Stomach (tissue), 9 donors: ENCODE measurements around the gene LDB2. TPM values are rescaled to one million over a fixed set of nuclear protein-coding genes. Genes with fewer than 3 reads are reported as not detected.

Experiments
- DNase-seq, 2 donors: peaks; one replicate each; pipeline versions ENCODE4 v3.0.0 to v3.0.0-alpha.2; 2013 to 2019
- H3K27ac ChIP-seq, 5 donors: fragments of 200-600 bp in 4 of 5; sonication (generic) in 4 of 5; one replicate each; pipeline ENCODE4 v1.5.1; 2013 to 2019; ENCODE audit warnings: mild to moderate bottlenecking in 1 of 5, moderate library complexity in 1 of 5
- H3K27me3 ChIP-seq, 3 donors: fragments of 200-600 bp; sonication (generic); one replicate each; pipeline ENCODE4 v1.5.1; 2017 to 2019; ENCODE audit warnings: mixed run types in 1 of 3
- H3K36me3 ChIP-seq, 4 donors: fragments of 200-600 bp; sonication (generic); 1 replicate in 3 of 4; 2 replicates in 1 of 4; pipeline ENCODE4 v1.5.1; 2016 to 2019
- H3K4me1 ChIP-seq, 4 donors: fragments of 200-600 bp; sonication (generic); one replicate each; pipeline ENCODE4 v1.5.1; 2016 to 2019
- H3K4me3 ChIP-seq, 4 donors: fragments of 200-600 bp; sonication (generic) in 3 of 4; one replicate each; pipeline ENCODE4 v1.5.1; 2016 to 2019; ENCODE audit warnings: mild to moderate bottlenecking in 1 of 4
- H3K9me3 ChIP-seq, 4 donors: fragments of 200-600 bp; sonication (generic); one replicate each; pipeline ENCODE4 v1.5.1; 2016 to 2019
- CTCF ChIP-seq, 7 experiments: fragments of 450-650 bp in 4 of 7; fragments of 200-600 bp in 3 of 7; sonication (generic) in 3 of 7; IDR thresholded peaks; one replicate each; pipeline ENCODE4 v1.5.1; 2016 to 2019; ENCODE audit warnings: antibody characterized with exemption in 7 of 7, control low read depth in 2 of 7, mild to moderate bottlenecking in 1 of 7
- EP300 ChIP-seq: sonication (generic); formaldehyde crosslinking; IDR thresholded peaks from one replicate; pipeline ENCODE4 v1.6.1; 2017; ENCODE audit warnings: antibody characterized with exemption
- POLR2A ChIP-seq, 4 donors: fragments of 450-650 bp; IDR thresholded peaks; one replicate each; pipeline ENCODE4 v1.6.1; 2016; ENCODE audit warnings: antibody characterized with exemption in 4 of 4, control low read depth in 2 of 4, mild to moderate bottlenecking in 1 of 4, moderate library complexity in 1 of 4
- POLR2AphosphoS5 ChIP-seq, 3 donors: sonication (generic); formaldehyde crosslinking; IDR thresholded peaks; one replicate each; pipeline ENCODE4 v1.6.1; 2016; ENCODE audit warnings: antibody characterized with exemption in 3 of 3
- WGBS, 5 donors: extraction: QIAGEN DNeasy Blood & Tissue Kit in 3 of 5; methylation state at CpG; one replicate each; pipeline versions ENCODE4 v1.1.5 to v1.1.7; 2013 to 2018; 5-methylcytosine and 5-hydroxymethylcytosine counted together
- intact Hi-C: fragments of 100-400 bp; cut with DNase I; formaldehyde crosslinking; loops from one replicate; pipeline ENCODE4 v1.15.1; 2023; ENCODE audit warnings: low total_unique reads
- polyA plus RNA-seq, 3 donors: library from polyadenylated mRNA; stranded (reverse); fragments of 200-250 nt; gene quantifications; one replicate each; pipeline ENCODE4 v1.2.3, GENCODE V29; 2013
- total RNA-seq, 5 donors: library from RNA; depleted of rRNA; stranded (reverse); fragments of >200 nt; gene quantifications; one replicate each; pipeline versions ENCODE4 v1.1.0 to v1.2.3, GENCODE V29; 2014 to 2016
- donor health status: healthy with polysubstance abuse.
- donor health status: Bipolar disorder and iron deficiency.
- donor health status: healthy.

The LDB2 gene
- total and polyA plus RNA-seq, 8 donors: 6.2 to 63.3 (median 12.8) TPM

- intact Hi-C loops: no loop called here
- Histone ChIP-seq H3K4me3 (no peak overlapping the region), H3K4me1 (peaks cover 0 to 6% (median 0%) of the 10 kb centered on the region in 4 donors), H3K27ac (no peak overlapping the region), H3K36me3 (no peaks in the 10 kb centered on the region), H3K27me3 (no peaks in the 10 kb centered on the region), H3K9me3 (no peaks in the 10 kb centered on the region)
- no peak for DNase-seq
- 41 to 51% (median 46%) methylated on average over 4 of the region's 4 CpGs for WGBS, 5 donors
- no peak for TF ChIP-seq POLR2AphosphoS5 (IDR thresholded peaks at IDR 0.05)
- no peak for TF ChIP-seq POLR2A (IDR thresholded peaks at IDR 0.05)
- no peak for TF ChIP-seq CTCF (IDR thresholded peaks at IDR 0.05)
Measured at GRCh38 chr4:16484711-16485110, 413.7 kb downstream of the LDB2 start.

GRCh38 chr4:16483540-16483939, 414.9 kb downstream of the LDB2 start:
- Histone ChIP-seq H3K4me1 (peaks cover 0 to 6% (median 0%) of the 10 kb centered on the region in 4 donors), H3K36me3 (no peaks in the 10 kb centered on the region), H3K27ac (no peak overlapping the region), H3K27me3 (no peaks in the 10 kb centered on the region), H3K9me3 (no peaks in the 10 kb centered on the region), H3K4me3 (no peak overlapping the region)
- intact Hi-C loops: no loop called here
- TF ChIP-seq CTCF (IDR thresholded peaks at IDR 0.05) (no peak), EP300 (no peak), POLR2AphosphoS5 (IDR thresholded peaks at IDR 0.05) (no peak), POLR2A (IDR thresholded peaks at IDR 0.05) (no peak)
- DNase-seq: no peak
- WGBS, 5 donors: 76 to 82% (median 80%) methylated on average over 5 of the region's 5 CpGs

- Histone ChIP-seq H3K36me3 (no peaks in the 10 kb centered on the region), H3K4me3 (no peak overlapping the region), H3K27me3 (no peaks in the 10 kb centered on the region), H3K27ac (no peak overlapping the region), H3K9me3 (peaks cover 0 to 9% (median 3%) of the 10 kb centered on the region in 4 donors), H3K4me1 (peaks cover 0 to 6% (median 0%) of the 10 kb centered on the region in 4 donors)
- intact Hi-C loops: no loop called here
- 56 to 74% (median 64%) methylated on average over 2 of the region's 2 CpGs for WGBS, 5 donors
- peak in 1 of 2 donors; percentile 48 for DNase-seq
- TF ChIP-seq EP300: no peak
- TF ChIP-seq POLR2AphosphoS5 (IDR thresholded peaks at IDR 0.05): no peak
- TF ChIP-seq POLR2A (IDR thresholded peaks at IDR 0.05): no peak
- TF ChIP-seq CTCF (IDR thresholded peaks at IDR 0.05): no peak
Measured at GRCh38 chr4:16480011-16480410, 418.4 kb downstream of the LDB2 start.

GRCh38 chr4:16472537-16472936, 425.9 kb downstream of the LDB2 start:
- H3K27ac ChIP-seq: no peak overlapping the region
- H3K9me3 ChIP-seq: peaks cover 0 to 27% (median 16%) of the 10 kb centered on the region in 4 donors
- H3K27me3 ChIP-seq: no peaks in the 10 kb centered on the region
- intact Hi-C loops: no loop called here
- WGBS, 5 donors: 83 to 93% (median 85%) methylated on average over 1 of the region's 1 CpG
- H3K4me1 ChIP-seq: no peaks in the 10 kb centered on the region
- no peaks in the 10 kb centered on the region for H3K36me3 ChIP-seq
- DNase-seq: no peak
- no peak overlapping the region for H3K4me3 ChIP-seq
- no peak for TF ChIP-seq POLR2AphosphoS5 (IDR thresholded peaks at IDR 0.05)
- no peak for TF ChIP-seq CTCF (IDR thresholded peaks at IDR 0.05)
- TF ChIP-seq POLR2A (IDR thresholded peaks at IDR 0.05): no peak
- no peak for TF ChIP-seq EP300
